Esophagus squamous epithelium (tissue), 4 donors: ENCODE measurements around the gene DPCD.

ENCODE experiments used
- CTCF ChIP-seq, 6 experiments: fragments of 450-650 bp in 4 of 6; fragments of 200-600 bp in 2 of 6; sonication (generic) in 2 of 6; IDR thresholded peaks; one replicate each; pipeline ENCODE4 v1.5.1; 2016 to 2019; ENCODE audit warnings: antibody characterized with exemption in 6 of 6, mild to moderate bottlenecking in 4 of 6, moderate library complexity in 4 of 6
- POLR2A ChIP-seq, 4 donors: fragments of 450-650 bp; IDR thresholded peaks; one replicate each; pipeline ENCODE4 v1.6.1; 2017; ENCODE audit warnings: antibody characterized with exemption in 4 of 4, mild to moderate bottlenecking in 4 of 4, moderate library complexity in 3 of 4

GRCh38 chr10:101614663-101615524 is 26.8 kb downstream of the DPCD start:
- no peak for TF ChIP-seq CTCF (IDR thresholded peaks at IDR 0.05)
- no peak for TF ChIP-seq POLR2A (IDR thresholded peaks at IDR 0.05)
